ENCODE data around the gene PFKL. TPM values are rescaled to one million over a fixed set of nuclear protein-coding genes. Genes with fewer than 3 reads are reported as not detected.

The PFKL gene
- total RNA-seq, 1 experiment from 2014 or later = 150 TPM

- Histone ChIP-seq H3K27me3 (ENCODE audit: insufficient read depth, low read length) (no peaks in the 10 kb centered on the region), H3K79me2 (ENCODE audit: insufficient read depth, low read length) (no peaks in the 10 kb centered on the region), H3K9ac (ENCODE audit: low read length) (no peak overlapping the region), H4K20me1 (ENCODE audit: insufficient read depth) (no peaks in the 10 kb centered on the region), H3K4me2 (ENCODE audit: low read length) (no peak overlapping the region), H3K4me1 (ENCODE audit: control insufficient read depth in 1 of 2, insufficient read depth in 2 of 2, low read length in 2 of 2) (no peaks in the 10 kb centered on the region), H3K36me3 (ENCODE audit: control insufficient read depth in 1 of 2, insufficient read depth in 2 of 2, low read length in 2 of 2) (no peaks in the 10 kb centered on the region), H3K9me3 (ENCODE audit: control insufficient read depth in 1 of 2, insufficient read depth in 1 of 2, low read depth in 1 of 2, low read length in 2 of 2) (no peaks in the 10 kb centered on the region), H3K4me3 (replicated peaks in 1 of 2; ENCODE audit: low read depth in 1 of 2, low read length in 2 of 2) (no peak overlapping the region), H2AFZ (ENCODE audit: low read depth, low read length, poor library complexity, severe bottlenecking) (no peak overlapping the region), H3K27ac (ENCODE audit: low read depth, low read length) (no peak overlapping the region), H3K9me2 (ENCODE audit: insufficient read depth) (no peaks in the 10 kb centered on the region)
- DNase-seq (ENCODE audit: low read depth, low spot score) (no peak), ATAC-seq (no peak)
- ChIA-PET POLR2A (no interaction called here), RAD21 (ENCODE audit: low non-redundant PET in 1 of 2, low total read pairs in 2 of 2, uncharacterized antibody in 2 of 2, unreplicated experiment in 2 of 2) (no interaction called here), CTCF (no interaction called here)
- intact Hi-C loops (cut with micrococcal nuclease) = no loop called here
- TF ChIP-seq ELF1 (IDR thresholded peaks at IDR 0.05; ENCODE audit: borderline replicate concordance, low read depth) (no peak), ATF3 (IDR thresholded peaks at IDR 0.05) (no peak), EZH2phosphoT487 (IDR thresholded peaks at IDR 0.05; ENCODE audit: borderline replicate concordance) (no peak), ZNF274 (IDR thresholded peaks at IDR 0.05; ENCODE audit: low read depth, low read length) (no peak), SP1 (IDR thresholded peaks at IDR 0.05; ENCODE audit: low read depth) (no peak), FOSL1 (IDR thresholded peaks at IDR 0.05; ENCODE audit: low read depth) (no peak), CTCF (IDR thresholded peaks at IDR 0.05 in 2 of 3, conservative IDR thresholded peaks at IDR 0.05 in 1 of 3; ENCODE audit: borderline replicate concordance in 1 of 3, insufficient read depth in 1 of 3, low read depth in 2 of 3, low read length in 2 of 3) (no peak)
- BruUV-seq (replicated peaks) = no TSS peak
These were observed 74.9 kb downstream of the PFKL start for GRCh38 chr21:44374601-44375280.

- intact Hi-C loops (cut with micrococcal nuclease) = no loop called here
- H3K9ac ChIP-seq (ENCODE audit: low read length) = no peak overlapping the region
- ChIA-PET CTCF (no interaction called here), RAD21 (ENCODE audit: low non-redundant PET in 1 of 2, low total read pairs in 2 of 2, uncharacterized antibody in 2 of 2, unreplicated experiment in 2 of 2) (no interaction called here), POLR2A (no interaction called here)
- no peaks in the 10 kb centered on the region for H3K9me3 ChIP-seq (ENCODE audit: control insufficient read depth in 1 of 2, insufficient read depth in 1 of 2, low read depth in 1 of 2, low read length in 2 of 2)
- H3K27ac ChIP-seq (ENCODE audit: low read depth, low read length) = no peak overlapping the region
- DNase-seq (ENCODE audit: low read depth, low spot score) (no peak), ATAC-seq (no peak)
- H3K9me2 ChIP-seq (ENCODE audit: insufficient read depth) = no peaks in the 10 kb centered on the region
- H3K36me3 ChIP-seq (ENCODE audit: control insufficient read depth in 1 of 2, insufficient read depth in 2 of 2, low read length in 2 of 2) = no peaks in the 10 kb centered on the region
- H3K4me3 ChIP-seq (replicated peaks in 1 of 2; ENCODE audit: low read depth in 1 of 2, low read length in 2 of 2) = no peak overlapping the region
- H3K79me2 ChIP-seq (ENCODE audit: insufficient read depth, low read length) = no peaks in the 10 kb centered on the region
- no peak overlapping the region for H2AFZ ChIP-seq (ENCODE audit: low read depth, low read length, poor library complexity, severe bottlenecking)
- no peaks in the 10 kb centered on the region for H4K20me1 ChIP-seq (ENCODE audit: insufficient read depth)
- no peaks in the 10 kb centered on the region for H3K4me1 ChIP-seq (ENCODE audit: control insufficient read depth in 1 of 2, insufficient read depth in 2 of 2, low read length in 2 of 2)
- BruUV-seq (replicated peaks) = no TSS peak
- no peaks in the 10 kb centered on the region for H3K27me3 ChIP-seq (ENCODE audit: insufficient read depth, low read length)
- no peak overlapping the region for H3K4me2 ChIP-seq (ENCODE audit: low read length)
- TF ChIP-seq SIN3A (IDR thresholded peaks at IDR 0.05; ENCODE audit: low read depth) = no peak
- TF ChIP-seq RAD21 (IDR thresholded peaks at IDR 0.05; ENCODE audit: low read depth) = no peak
- TF ChIP-seq ZBTB33 (IDR thresholded peaks at IDR 0.05; ENCODE audit: extremely low read depth, insufficient replicate concordance, low read length) = no peak
- TF ChIP-seq FOSL1 (IDR thresholded peaks at IDR 0.05; ENCODE audit: low read depth) = no peak
- TF ChIP-seq JUND (IDR thresholded peaks at IDR 0.05) = no peak
- TF ChIP-seq CEBPB (IDR thresholded peaks at IDR 0.05; ENCODE audit: low read depth) = no peak
- no peak for TF ChIP-seq CBX3 (IDR thresholded peaks at IDR 0.05; ENCODE audit: low read depth)
- TF ChIP-seq POLR2AphosphoS5 (IDR thresholded peaks at IDR 0.05; ENCODE audit: low read depth, low read length) = no peak
- TF ChIP-seq TCF7L2 (IDR thresholded peaks at IDR 0.05; ENCODE audit: borderline replicate concordance, extremely low read depth, insufficient read depth, insufficient read length) = no peak
These were observed 75.4 kb downstream of the PFKL start for GRCh38 chr21:44375281-44375651.

All from HCT116 (cell line).